HEK293T (cell line): ENCODE results near the gene PAQR4.

Experiments
- ARNT ChIP-seq: fragments of 450-650 bp; IDR thresholded peaks from 2 replicates; pipeline ENCODE4 v1.6.1; 2017; ENCODE audit warnings: mild to moderate bottlenecking
- BHLHE40 ChIP-seq: fragments of 450-650 bp; IDR thresholded peaks from 2 replicates; pipeline ENCODE4 v1.6.1; 2016; ENCODE audit warnings: mild to moderate bottlenecking, moderate library complexity, borderline replicate concordance
- FOXK2 ChIP-seq: fragments of 450-650 bp; IDR thresholded peaks from 2 replicates; pipeline ENCODE4 v1.6.1; 2016; ENCODE audit warnings: mild to moderate bottlenecking
- HDGF ChIP-seq: fragments of 450-650 bp; IDR thresholded peaks from 2 replicates; pipeline ENCODE4 v1.6.1; 2017; ENCODE audit warnings: antibody characterized with exemption, borderline replicate concordance
- TARDBP ChIP-seq: fragments of 450-650 bp; IDR thresholded peaks from 2 replicates; pipeline ENCODE4 v1.6.1; 2016

- TF ChIP-seq HDGF (no peak), FOXK2 (no peak), ARNT (no peak), BHLHE40 (no peak), TARDBP (no peak)
Measured at GRCh38 chr16:2982402-2982801, 13.3 kb downstream of the PAQR4 start.
